Lung microvascular endothelial cell (primary cell): Measurements from ENCODE around the gene SMYD4. TPM values are rescaled to one million over a fixed set of nuclear protein-coding genes. Genes with fewer than 3 reads are reported as not detected.
"Not testable (repeated sequence)": the region's sequence is repeated elsewhere in the genome, so short reads cannot be mapped to it uniquely, and the experiment has no call there.

Experiments used
- DNase-seq, 2 donors: peaks; one replicate each; pipeline versions ENCODE4 v3.0.0 to v3.0.0-alpha.2; 2010; ENCODE audit warnings: low read depth in 2 of 2
- total RNA-seq: library from RNA; depleted of rRNA; stranded (reverse); fragments of >200 nt; gene quantifications from 2 replicates; pipeline ENCODE4 v1.2.1, GENCODE V29; 2014

Gene SMYD4
- total RNA-seq, 1 donor from 2014 or later = 9.5 TPM

- no peak for DNase-seq
Measured at GRCh38 chr17:1758807-1759206, 70.9 kb downstream of the SMYD4 start.

- no peak for DNase-seq
Measured at GRCh38 chr17:1755827-1756262, 73.9 kb downstream of the SMYD4 start.

- no peak for DNase-seq
Measured at GRCh38 chr17:1755252-1755826, 74.4 kb downstream of the SMYD4 start.

- DNase-seq = no peak
Measured at GRCh38 chr17:1754430-1755112, 75.1 kb downstream of the SMYD4 start.

GRCh38 chr17:1753767-1754429 lies 75.8 kb downstream of the SMYD4 start:
- DNase-seq = no peak

GRCh38 chr17:1752425-1753262 lies 77.1 kb downstream of the SMYD4 start:
- no peak for DNase-seq

GRCh38 chr17:1750628-1751027 lies 79.1 kb downstream of the SMYD4 start:
- DNase-seq = no peak

GRCh38 chr17:1746975-1747543 lies 82.6 kb downstream of the SMYD4 start:
- peak; percentile 46 to 57 for DNase-seq

- DNase-seq = no peak
Measured at GRCh38 chr17:1745513-1746020, 84.1 kb downstream of the SMYD4 start.

- no peak for DNase-seq
Measured at GRCh38 chr17:1744551-1745512, 84.9 kb downstream of the SMYD4 start.

- DNase-seq = no peak
Measured at GRCh38 chr17:1743088-1743439, 86.6 kb downstream of the SMYD4 start.

- no peak for DNase-seq
Measured at GRCh38 chr17:1742371-1743087, 87.2 kb downstream of the SMYD4 start, which contains the start of gene SERPINF2. Gene SERPINF2, plus strand, starts transcription at chr17:1742871. Its CDS starts 2,125 bp downstream, at chr17:1744996.

GRCh38 chr17:1741899-1742298 lies 87.8 kb downstream of the SMYD4 start:
- not testable (repeated sequence) for DNase-seq

- no peak for DNase-seq
Measured at GRCh38 chr17:1737531-1738291, 92.0 kb downstream of the SMYD4 start.

GRCh38 chr17:1736348-1737281 lies 93.1 kb downstream of the SMYD4 start:
- DNase-seq = peak; percentile 29 to 68

GRCh38 chr17:1735834-1736347 lies 93.8 kb downstream of the SMYD4 start:
- DNase-seq = no peak

GRCh38 chr17:1735418-1735817 lies 94.3 kb downstream of the SMYD4 start:
- no peak for DNase-seq
